ENCODE data around the gene RBM33.

RBM33 gene

GRCh38 chr7:155644178-155644970, at the start of gene RBM33:
Gene RBM33 (plus strand): TSS chr7:155644661. CDS start chr7:155644877, 216 bp downstream.
- H3K4me2 ChIP-seq (ENCODE audit: low read length), result peak within 1 kb of the TSS; percentile 95
- H3K4me3 ChIP-seq (ENCODE audit: low read depth, low read length, poor library complexity, severe bottlenecking), result peak within 1 kb of the TSS; percentile 93
- H3K9me3 ChIP-seq (ENCODE audit: low read length), result peaks cover 37% of the 10 kb centered on the region
- no peaks in the 10 kb centered on the region for H3F3A ChIP-seq (ENCODE audit: insufficient read depth, low read length)
- H3K36me3 ChIP-seq (ENCODE audit: insufficient read depth, low read length), result peaks cover 66% of the 10 kb centered on the region
- no peaks in the 10 kb centered on the region for H3K27me3 ChIP-seq (ENCODE audit: insufficient read depth, low read length)
- H4K20me1 ChIP-seq (ENCODE audit: insufficient read depth, low read length), result no peaks in the 10 kb centered on the region
- no peaks in the 10 kb centered on the region for H3K9me2 ChIP-seq (ENCODE audit: low read depth, low read length)
- peak within 1 kb of the TSS; percentile 31 for H2AFZ ChIP-seq (ENCODE audit: low read length)
- peak within 1 kb of the TSS; percentile 94 for H3K9ac ChIP-seq (ENCODE audit: low read length)
- TF ChIP-seq EZH2 (IDR thresholded peaks at IDR 0.05; ENCODE audit: borderline replicate concordance, low read length) (no peak), CTCF (IDR thresholded peaks at IDR 0.05; ENCODE audit: low read length) (no peak)
- peaks cover 51% of the 10 kb centered on the region for H3K79me2 ChIP-seq (ENCODE audit: insufficient read depth, low read length)
- H3K27ac ChIP-seq (ENCODE audit: low read depth, low read length, poor library complexity, severe bottlenecking), result peak within 1 kb of the TSS; percentile 88
- H3K4me1 ChIP-seq (ENCODE audit: insufficient read depth, low read length, severe bottlenecking), result peaks cover 25% of the 10 kb centered on the region

GRCh38 chr7:155594961-155595366, 49.5 kb upstream of the RBM33 start:
- Histone ChIP-seq H3K27me3 (ENCODE audit: insufficient read depth, low read length) (no peaks in the 10 kb centered on the region), H3K79me2 (ENCODE audit: insufficient read depth, low read length) (no peaks in the 10 kb centered on the region), H4K20me1 (ENCODE audit: insufficient read depth, low read length) (no peaks in the 10 kb centered on the region), H2AFZ (ENCODE audit: low read length) (no peak overlapping the region), H3K9me3 (ENCODE audit: low read length) (no peaks in the 10 kb centered on the region), H3K4me1 (ENCODE audit: insufficient read depth, low read length, severe bottlenecking) (peaks cover 25% of the 10 kb centered on the region), H3K9ac (ENCODE audit: low read length) (no peak overlapping the region), H3K27ac (ENCODE audit: low read depth, low read length, poor library complexity, severe bottlenecking) (no peak overlapping the region), H3F3A (ENCODE audit: insufficient read depth, low read length) (no peaks in the 10 kb centered on the region), H3K36me3 (ENCODE audit: insufficient read depth, low read length) (no peaks in the 10 kb centered on the region), H3K9me2 (ENCODE audit: low read depth, low read length) (no peaks in the 10 kb centered on the region), H3K4me2 (ENCODE audit: low read length) (no peak overlapping the region), H3K4me3 (ENCODE audit: low read depth, low read length, poor library complexity, severe bottlenecking) (no peak overlapping the region)
- TF ChIP-seq EZH2 (IDR thresholded peaks at IDR 0.05; ENCODE audit: borderline replicate concordance, low read length) (no peak), CTCF (IDR thresholded peaks at IDR 0.05; ENCODE audit: low read length) (no peak)

- Histone ChIP-seq H3K27ac (ENCODE audit: low read depth, low read length, poor library complexity, severe bottlenecking) (no peak overlapping the region), H3K4me1 (ENCODE audit: insufficient read depth, low read length, severe bottlenecking) (peaks cover under 1% of the 10 kb centered on the region), H3K9ac (ENCODE audit: low read length) (no peak overlapping the region), H3F3A (ENCODE audit: insufficient read depth, low read length) (no peaks in the 10 kb centered on the region), H4K20me1 (ENCODE audit: insufficient read depth, low read length) (no peaks in the 10 kb centered on the region), H3K9me2 (ENCODE audit: low read depth, low read length) (no peaks in the 10 kb centered on the region), H3K36me3 (ENCODE audit: insufficient read depth, low read length) (no peaks in the 10 kb centered on the region), H3K4me3 (ENCODE audit: low read depth, low read length, poor library complexity, severe bottlenecking) (no peak overlapping the region), H3K27me3 (ENCODE audit: insufficient read depth, low read length) (no peaks in the 10 kb centered on the region), H2AFZ (ENCODE audit: low read length) (no peak overlapping the region), H3K9me3 (ENCODE audit: low read length) (no peaks in the 10 kb centered on the region), H3K4me2 (ENCODE audit: low read length) (no peak overlapping the region), H3K79me2 (ENCODE audit: insufficient read depth, low read length) (no peaks in the 10 kb centered on the region)
- TF ChIP-seq CTCF (IDR thresholded peaks at IDR 0.05; ENCODE audit: low read length) (no peak), EZH2 (IDR thresholded peaks at IDR 0.05; ENCODE audit: borderline replicate concordance, low read length) (no peak)
Measured at GRCh38 chr7:155597753-155598140, 46.7 kb upstream of the RBM33 start.
